GM19372 (cell line): ENCODE results near the gene CUL2.
"Not testable (repeated sequence)": the region's sequence is repeated elsewhere in the genome, so short reads cannot be mapped to it uniquely, and the experiment has no call there.

Experiments used
- ATAC-seq: cut with Tn5 transposase; IDR thresholded peaks from one replicate; pipeline ENCODE4 v1.9.1; 2021; ENCODE audit warnings: mild to moderate bottlenecking, low read depth, moderate library complexity; ENCODE audit not compliant: unreplicated experiment

CUL2 gene

GRCh38 chr10:34985823-34986222 is 104.3 kb downstream of the CUL2 start:
- no peak for ATAC-seq

GRCh38 chr10:34985146-34985545 is 105.0 kb downstream of the CUL2 start:
- ATAC-seq = no peak

- ATAC-seq = no peak
Observed at GRCh38 chr10:34981844-34982243, 108.3 kb downstream of the CUL2 start.

GRCh38 chr10:34979938-34980337 is 110.2 kb downstream of the CUL2 start:
- ATAC-seq = no peak

GRCh38 chr10:34978080-34978479 is 112.1 kb downstream of the CUL2 start:
- no peak for ATAC-seq

- ATAC-seq = not testable (repeated sequence)
Observed at GRCh38 chr10:34976380-34976910, 113.7 kb downstream of the CUL2 start.

- not testable (repeated sequence) for ATAC-seq
Observed at GRCh38 chr10:34974364-34975065, 115.6 kb downstream of the CUL2 start.

- ATAC-seq = not testable (repeated sequence)
Observed at GRCh38 chr10:34973757-34974156, 116.4 kb downstream of the CUL2 start.

GRCh38 chr10:34973121-34973520 is 117.0 kb downstream of the CUL2 start:
- ATAC-seq = not testable (repeated sequence)

GRCh38 chr10:34972591-34972990 is 117.5 kb downstream of the CUL2 start:
- not testable (repeated sequence) for ATAC-seq

GRCh38 chr10:34971606-34972334 is 118.4 kb downstream of the CUL2 start:
- not testable (repeated sequence) for ATAC-seq

GRCh38 chr10:34969171-34969570 is 121.0 kb downstream of the CUL2 start:
- ATAC-seq = no peak

- ATAC-seq = no peak
Observed at GRCh38 chr10:34967335-34967880, 122.7 kb downstream of the CUL2 start.

- no peak for ATAC-seq
Observed at GRCh38 chr10:34966451-34966850, 123.7 kb downstream of the CUL2 start.

- no peak for ATAC-seq
Observed at GRCh38 chr10:34966040-34966439, 124.1 kb downstream of the CUL2 start.

- ATAC-seq = no peak
Observed at GRCh38 chr10:34964166-34964800, 125.9 kb downstream of the CUL2 start.

GRCh38 chr10:34962866-34963265 is 127.3 kb downstream of the CUL2 start:
- no peak for ATAC-seq

GRCh38 chr10:34960983-34961382 is 129.2 kb downstream of the CUL2 start:
- no peak for ATAC-seq

GRCh38 chr10:34959786-34960185 is 130.4 kb downstream of the CUL2 start:
- no peak for ATAC-seq

GRCh38 chr10:34959321-34959720 is 130.8 kb downstream of the CUL2 start:
- no peak for ATAC-seq
